Neural cell (in vitro differentiated cells): ENCODE measurements around the gene RABGAP1L. TPM values are rescaled to one million over a fixed set of nuclear protein-coding genes. Genes with fewer than 3 reads are reported as not detected.

Experiments used
- H2AFZ ChIP-seq: fragments of 200-600, 300-800 bp; sonication (generic), shearing (Covaris generic); 2 replicates; pipeline ENCODE4 v1.6.0; 2014; ENCODE audit warnings: low read depth, mild to moderate bottlenecking, antibody characterized with exemption, low read length, moderate library complexity
- H3F3A ChIP-seq: fragments of 200-600 bp; shearing (Covaris generic); 2 replicates; pipeline ENCODE4 v1.6.1; 2016; ENCODE audit warnings: mild to moderate bottlenecking, moderate library complexity, mixed read lengths, antibody characterized with exemption, low read length; ENCODE audit not compliant: insufficient read depth, poor library complexity, severe bottlenecking
- H3K27ac ChIP-seq: fragments of 200-600, 300-800 bp; sonication (generic), shearing (Covaris generic); 2 replicates; pipeline ENCODE4 v1.5.1; 2014; ENCODE audit warnings: mild to moderate bottlenecking, low read length, moderate library complexity
- H3K27me3 ChIP-seq: fragments of 300-800, 200-600 bp; sonication (generic), shearing (Covaris generic); 2 replicates; pipeline ENCODE4 v1.6.0; 2014; ENCODE audit warnings: mild to moderate bottlenecking, low read depth, low read length, moderate library complexity; ENCODE audit not compliant: insufficient read depth
- H3K36me3 ChIP-seq: fragments of 300-800, 200-600 bp; sonication (generic), shearing (Covaris generic); 2 replicates; pipeline ENCODE4 v1.5.1; 2014; ENCODE audit warnings: mild to moderate bottlenecking, antibody characterized with exemption, low read length, moderate library complexity; ENCODE audit not compliant: insufficient read depth
- H3K4me2 ChIP-seq: fragments of 300-800, 200-600 bp; sonication (generic), shearing (Covaris generic); 2 replicates; pipeline ENCODE4 v1.6.0; 2014; ENCODE audit warnings: mild to moderate bottlenecking, low read length
- H3K4me3 ChIP-seq: fragments of 300-800, 200-600 bp; sonication (generic), shearing (Covaris generic); 2 replicates; pipeline ENCODE4 v1.5.1; 2014; ENCODE audit warnings: mild to moderate bottlenecking, low read length, moderate library complexity
- H3K79me2 ChIP-seq: fragments of 200-600 bp; shearing (Covaris generic); replicated peaks from 2 replicates; pipeline ENCODE4 v1.6.0; 2014; ENCODE audit warnings: mild to moderate bottlenecking, low read length, moderate library complexity; ENCODE audit not compliant: insufficient read depth
- H3K9ac ChIP-seq: fragments of 300-800, 200-600 bp; sonication (generic), shearing (Covaris generic); 2 replicates; pipeline ENCODE4 v1.6.1; 2016; ENCODE audit warnings: mild to moderate bottlenecking, low read length, mixed read lengths
- H3K9me2 ChIP-seq: fragments of 200-600 bp; shearing (Covaris generic); 2 replicates; pipeline ENCODE4 v1.6.1; 2016; ENCODE audit warnings: mild to moderate bottlenecking, low read length, mixed read lengths; ENCODE audit not compliant: insufficient read depth
- H3K9me3 ChIP-seq: fragments of 200-600, 300-800 bp; sonication (generic), shearing (Covaris generic); 2 replicates; pipeline ENCODE4 v1.6.1; 2016; ENCODE audit warnings: mild to moderate bottlenecking, mixed run types, low read length, moderate library complexity, mixed read lengths
- H4K20me1 ChIP-seq: fragments of 200-600 bp; shearing (Covaris generic); 2 replicates; pipeline ENCODE4 v1.6.1; 2016; ENCODE audit warnings: mild to moderate bottlenecking, mixed run types; ENCODE audit not compliant: insufficient read depth
- EP300 ChIP-seq: fragments of 450-650 bp; conservative IDR thresholded peaks from 2 replicates; pipeline ENCODE4 v1.6.1; 2014; ENCODE audit warnings: antibody characterized with exemption, mild to moderate bottlenecking, moderate library complexity; ENCODE audit not compliant: poor library complexity, severe bottlenecking
- EZH2 ChIP-seq: fragments of 200-600, 300-800 bp; shearing (Covaris generic), sonication (generic); IDR thresholded peaks from 2 replicates; pipeline ENCODE4 v1.6.1; 2014; ENCODE audit warnings: antibody characterized with exemption, low read length, borderline replicate concordance, mild to moderate bottlenecking; ENCODE audit not compliant: insufficient read depth, poor library complexity, severe bottlenecking
- MXI1 ChIP-seq: fragments of 450-650 bp; conservative IDR thresholded peaks from 2 replicates; pipeline ENCODE4 v1.6.1; 2014; ENCODE audit warnings: antibody characterized with exemption, mild to moderate bottlenecking; ENCODE audit not compliant: poor library complexity, severe bottlenecking
- POLR2AphosphoS5 ChIP-seq: IDR thresholded peaks from 2 replicates; pipeline ENCODE4 v1.6.1; 2012
- RAD21 ChIP-seq: fragments of 450-650 bp; conservative IDR thresholded peaks from 2 replicates; pipeline ENCODE4 v1.6.1; 2014; ENCODE audit warnings: antibody characterized with exemption, mild to moderate bottlenecking, moderate library complexity
- SMC3 ChIP-seq: fragments of 450-650 bp; conservative IDR thresholded peaks from 2 replicates; pipeline ENCODE4 v1.6.1; 2014; ENCODE audit warnings: antibody characterized with exemption, mild to moderate bottlenecking, moderate library complexity; ENCODE audit not compliant: poor library complexity
- TAF1 ChIP-seq: IDR thresholded peaks from 2 replicates; pipeline ENCODE4 v1.6.1; 2012; ENCODE audit warnings: low read depth
- polyA plus RNA-seq: library from polyadenylated mRNA; depleted of rRNA; stranded (reverse); fragments of >200 nt; gene quantifications from 2 replicates; pipeline ENCODE4 v1.2.3, GENCODE V29; 2014
- TF ChIP-seq, protein P1 (sequence below): IDR thresholded peaks from 2 replicates; pipeline ENCODE4 v1.6.1; 2012; ENCODE audit warnings: borderline replicate concordance
- TF ChIP-seq, protein P2 (sequence below): fragments of 450-650 bp; IDR thresholded peaks from 2 replicates; pipeline ENCODE4 v1.5.1; 2014; ENCODE audit warnings: antibody characterized with exemption, mild to moderate bottlenecking, moderate library complexity; ENCODE audit not compliant: poor library complexity, severe bottlenecking

RABGAP1L gene
- polyA plus RNA-seq, 1 donor from 2014 or later = 32.2 TPM

DNA sequence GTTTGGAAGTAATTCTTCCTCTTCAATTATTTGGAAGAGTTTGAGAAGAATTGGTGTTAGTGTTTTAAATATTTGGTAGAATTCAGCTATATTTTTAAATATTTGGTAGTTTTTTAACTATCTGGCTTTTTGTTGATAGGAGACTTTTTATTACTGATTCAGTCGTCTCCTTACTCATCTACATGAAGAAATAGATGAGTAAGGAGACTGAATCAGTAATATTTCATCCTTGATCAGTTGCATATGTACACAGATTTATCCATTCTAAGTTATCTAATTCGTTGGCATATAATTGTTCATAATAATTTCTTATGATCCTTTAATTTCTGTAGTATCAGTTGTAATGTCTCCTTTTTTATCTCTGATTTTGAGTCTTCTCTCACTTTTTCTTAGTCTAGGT is 512.5 kb downstream of the RABGAP1L start:
- no peaks in the 10 kb centered on the region for H3K9me2 ChIP-seq
- H3K4me3 ChIP-seq = no peak overlapping the region
- H4K20me1 ChIP-seq = no peaks in the 10 kb centered on the region
- H3K9ac ChIP-seq = no peak overlapping the region
- no peak for TF ChIP-seq EZH2
- TF ChIP-seq POLR2AphosphoS5 = no peak
- TF ChIP-seq TAF1 = no peak
- TF ChIP-seq, protein P1, sequence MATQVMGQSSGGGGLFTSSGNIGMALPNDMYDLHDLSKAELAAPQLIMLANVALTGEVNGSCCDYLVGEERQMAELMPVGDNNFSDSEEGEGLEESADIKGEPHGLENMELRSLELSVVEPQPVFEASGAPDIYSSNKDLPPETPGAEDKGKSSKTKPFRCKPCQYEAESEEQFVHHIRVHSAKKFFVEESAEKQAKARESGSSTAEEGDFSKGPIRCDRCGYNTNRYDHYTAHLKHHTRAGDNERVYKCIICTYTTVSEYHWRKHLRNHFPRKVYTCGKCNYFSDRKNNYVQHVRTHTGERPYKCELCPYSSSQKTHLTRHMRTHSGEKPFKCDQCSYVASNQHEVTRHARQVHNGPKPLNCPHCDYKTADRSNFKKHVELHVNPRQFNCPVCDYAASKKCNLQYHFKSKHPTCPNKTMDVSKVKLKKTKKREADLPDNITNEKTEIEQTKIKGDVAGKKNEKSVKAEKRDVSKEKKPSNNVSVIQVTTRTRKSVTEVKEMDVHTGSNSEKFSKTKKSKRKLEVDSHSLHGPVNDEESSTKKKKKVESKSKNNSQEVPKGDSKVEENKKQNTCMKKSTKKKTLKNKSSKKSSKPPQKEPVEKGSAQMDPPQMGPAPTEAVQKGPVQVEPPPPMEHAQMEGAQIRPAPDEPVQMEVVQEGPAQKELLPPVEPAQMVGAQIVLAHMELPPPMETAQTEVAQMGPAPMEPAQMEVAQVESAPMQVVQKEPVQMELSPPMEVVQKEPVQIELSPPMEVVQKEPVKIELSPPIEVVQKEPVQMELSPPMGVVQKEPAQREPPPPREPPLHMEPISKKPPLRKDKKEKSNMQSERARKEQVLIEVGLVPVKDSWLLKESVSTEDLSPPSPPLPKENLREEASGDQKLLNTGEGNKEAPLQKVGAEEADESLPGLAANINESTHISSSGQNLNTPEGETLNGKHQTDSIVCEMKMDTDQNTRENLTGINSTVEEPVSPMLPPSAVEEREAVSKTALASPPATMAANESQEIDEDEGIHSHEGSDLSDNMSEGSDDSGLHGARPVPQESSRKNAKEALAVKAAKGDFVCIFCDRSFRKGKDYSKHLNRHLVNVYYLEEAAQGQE = no peak
- TF ChIP-seq, protein P2, sequence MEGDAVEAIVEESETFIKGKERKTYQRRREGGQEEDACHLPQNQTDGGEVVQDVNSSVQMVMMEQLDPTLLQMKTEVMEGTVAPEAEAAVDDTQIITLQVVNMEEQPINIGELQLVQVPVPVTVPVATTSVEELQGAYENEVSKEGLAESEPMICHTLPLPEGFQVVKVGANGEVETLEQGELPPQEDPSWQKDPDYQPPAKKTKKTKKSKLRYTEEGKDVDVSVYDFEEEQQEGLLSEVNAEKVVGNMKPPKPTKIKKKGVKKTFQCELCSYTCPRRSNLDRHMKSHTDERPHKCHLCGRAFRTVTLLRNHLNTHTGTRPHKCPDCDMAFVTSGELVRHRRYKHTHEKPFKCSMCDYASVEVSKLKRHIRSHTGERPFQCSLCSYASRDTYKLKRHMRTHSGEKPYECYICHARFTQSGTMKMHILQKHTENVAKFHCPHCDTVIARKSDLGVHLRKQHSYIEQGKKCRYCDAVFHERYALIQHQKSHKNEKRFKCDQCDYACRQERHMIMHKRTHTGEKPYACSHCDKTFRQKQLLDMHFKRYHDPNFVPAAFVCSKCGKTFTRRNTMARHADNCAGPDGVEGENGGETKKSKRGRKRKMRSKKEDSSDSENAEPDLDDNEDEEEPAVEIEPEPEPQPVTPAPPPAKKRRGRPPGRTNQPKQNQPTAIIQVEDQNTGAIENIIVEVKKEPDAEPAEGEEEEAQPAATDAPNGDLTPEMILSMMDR = no peak
- H3K27me3 ChIP-seq = no peaks in the 10 kb centered on the region
- no peaks in the 10 kb centered on the region for H3K36me3 ChIP-seq
- no peaks in the 10 kb centered on the region for H3F3A ChIP-seq
- no peak overlapping the region for H2AFZ ChIP-seq
- H3K27ac ChIP-seq = no peak overlapping the region
- H3K79me2 ChIP-seq = no peaks in the 10 kb centered on the region
- H3K9me3 ChIP-seq = peaks cover 3% of the 10 kb centered on the region
- no peak overlapping the region for H3K4me2 ChIP-seq

DNA sequence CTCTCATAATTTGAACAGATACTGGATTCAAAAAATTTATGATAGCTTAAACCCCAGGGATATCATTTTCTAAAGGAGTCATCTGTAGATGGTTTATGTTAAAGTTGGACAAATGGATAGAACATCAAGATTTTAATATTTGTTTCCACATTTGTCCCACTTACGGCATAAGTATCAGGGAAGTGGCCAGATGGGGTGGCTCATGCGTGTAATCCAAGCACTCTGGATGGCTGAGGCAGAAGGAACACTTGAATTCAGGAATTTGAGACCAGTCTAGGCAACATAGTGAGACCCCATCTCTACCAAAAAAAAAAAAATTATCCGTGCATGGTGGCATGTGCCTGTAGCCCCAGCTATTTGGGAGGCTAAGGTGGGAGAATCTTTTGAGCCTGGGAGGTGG is 517.5 kb downstream of the RABGAP1L start:
- Histone ChIP-seq H3K4me3 (no peak overlapping the region), H3K9me3 (no peaks in the 10 kb centered on the region), H3K79me2 (no peaks in the 10 kb centered on the region), H3K27me3 (no peaks in the 10 kb centered on the region), H3K9ac (no peak overlapping the region), H3K4me2 (no peak overlapping the region), H3F3A (no peaks in the 10 kb centered on the region), H3K36me3 (no peaks in the 10 kb centered on the region), H3K27ac (no peak overlapping the region), H3K9me2 (no peaks in the 10 kb centered on the region), H2AFZ (no peak overlapping the region), H4K20me1 (no peaks in the 10 kb centered on the region)
- no peak for TF ChIP-seq POLR2AphosphoS5
- no peak for TF ChIP-seq SMC3
- TF ChIP-seq MXI1 = no peak
- TF ChIP-seq, protein P1 = no peak
- TF ChIP-seq, protein P2 = no peak
- no peak for TF ChIP-seq EP300
- no peak for TF ChIP-seq EZH2
- no peak for TF ChIP-seq TAF1
- TF ChIP-seq RAD21 = no peak
